Peyer's patch (tissue), 4 donors: ENCODE results near the gene TMEM131L.

Experiments
- POLR2A ChIP-seq, 2 donors: fragments of 450-650 bp; IDR thresholded peaks; one replicate each; pipeline ENCODE4 v1.5.1; 2017; ENCODE audit warnings: antibody characterized with exemption in 2 of 2, mild to moderate bottlenecking in 2 of 2, moderate library complexity in 2 of 2
- TF ChIP-seq, protein P1 (sequence below), 6 experiments: fragments of 450-650 bp in 4 of 6; fragments of 200-600 bp in 2 of 6; sonication (generic) in 1 of 6; IDR thresholded peaks; one replicate each; pipeline ENCODE4 v1.5.1; 2017 to 2019; ENCODE audit warnings: antibody characterized with exemption in 6 of 6, mild to moderate bottlenecking in 3 of 6, moderate library complexity in 1 of 6

DNA sequence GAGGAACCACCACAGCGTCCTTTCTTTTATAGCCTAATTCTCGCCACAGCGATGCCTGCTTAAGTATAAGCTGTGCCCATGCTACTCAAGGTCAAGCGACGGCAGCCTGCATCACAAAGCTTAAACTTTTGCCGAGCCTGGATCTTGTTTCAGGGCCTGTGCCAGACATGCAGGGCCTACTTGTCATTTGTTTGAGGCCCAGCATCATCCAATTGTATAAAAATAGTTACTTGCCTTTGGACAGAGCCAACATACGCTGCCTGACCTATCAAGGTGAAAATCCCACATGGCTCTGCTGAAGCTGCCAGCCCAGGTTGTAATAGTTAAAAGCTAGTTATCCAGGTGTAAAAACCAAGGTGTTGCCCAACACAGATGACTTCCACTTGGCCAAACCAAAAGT is 107.1 kb downstream of the TMEM131L start:
- TF ChIP-seq POLR2A (IDR thresholded peaks at IDR 0.05), result no peak
- TF ChIP-seq, protein P1, sequence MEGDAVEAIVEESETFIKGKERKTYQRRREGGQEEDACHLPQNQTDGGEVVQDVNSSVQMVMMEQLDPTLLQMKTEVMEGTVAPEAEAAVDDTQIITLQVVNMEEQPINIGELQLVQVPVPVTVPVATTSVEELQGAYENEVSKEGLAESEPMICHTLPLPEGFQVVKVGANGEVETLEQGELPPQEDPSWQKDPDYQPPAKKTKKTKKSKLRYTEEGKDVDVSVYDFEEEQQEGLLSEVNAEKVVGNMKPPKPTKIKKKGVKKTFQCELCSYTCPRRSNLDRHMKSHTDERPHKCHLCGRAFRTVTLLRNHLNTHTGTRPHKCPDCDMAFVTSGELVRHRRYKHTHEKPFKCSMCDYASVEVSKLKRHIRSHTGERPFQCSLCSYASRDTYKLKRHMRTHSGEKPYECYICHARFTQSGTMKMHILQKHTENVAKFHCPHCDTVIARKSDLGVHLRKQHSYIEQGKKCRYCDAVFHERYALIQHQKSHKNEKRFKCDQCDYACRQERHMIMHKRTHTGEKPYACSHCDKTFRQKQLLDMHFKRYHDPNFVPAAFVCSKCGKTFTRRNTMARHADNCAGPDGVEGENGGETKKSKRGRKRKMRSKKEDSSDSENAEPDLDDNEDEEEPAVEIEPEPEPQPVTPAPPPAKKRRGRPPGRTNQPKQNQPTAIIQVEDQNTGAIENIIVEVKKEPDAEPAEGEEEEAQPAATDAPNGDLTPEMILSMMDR (IDR thresholded peaks at IDR 0.05), result no peak
